HCT116 (cell line): ENCODE measurements around the gene CD63. TPM values are rescaled to one million over a fixed set of nuclear protein-coding genes. Genes with fewer than 3 reads are reported as not detected.

ENCODE experiments used
- ATAC-seq: fragments of 200-7000 bp; cut with Tn5 transposase; 2 replicates; pipeline ENCODE4 v1.9.1; 2020; ENCODE audit warnings: mild to moderate bottlenecking, moderate library complexity
- BruUV-seq: library from RNA; stranded (reverse); fragments of 400-500 nt; replicated peaks from 2 replicates; lab custom pipeline; 2021; lab: Mats Ljungman, UMichigan
- CTCF ChIA-PET: fragments of 300-600 bp; sonication (Branson Sonifier 250); formaldehyde crosslinking; loops from one replicate; lab custom pipeline; 2021; ENCODE audit warnings: antibody characterized with exemption; lab: Charles Lee
- POLR2A ChIA-PET: fragments of 300-600, 350-600 bp; sonication (Branson Sonifier 250); formaldehyde crosslinking; loops from one replicate; lab custom pipeline; 2021; ENCODE audit warnings: antibody characterized with exemption; lab: Charles Lee
- RAD21 ChIA-PET, 2 experiments: fragments of 300-600 bp; sonication (Branson Sonifier 250); formaldehyde crosslinking; loops; one replicate each; lab custom pipeline; 2023; ENCODE audit warnings: low total read pairs in 2 of 2; ENCODE audit not compliant: uncharacterized antibody in 2 of 2, unreplicated experiment in 2 of 2, low non-redundant PET in 1 of 2; lab: Charles Lee
- DNase-seq: peaks from one replicate; pipeline ENCODE4 v3.0.0-alpha.2; 2010; ENCODE audit warnings: low read depth, low spot score
- H2AFZ ChIP-seq: fragments of 200-600 bp; shearing (Covaris generic), sonication (generic); 2 replicates; pipeline ENCODE4 v1.6.1; 2017; ENCODE audit warnings: low read depth, mixed run types, mixed read lengths, antibody characterized with exemption, low read length; ENCODE audit not compliant: poor library complexity, severe bottlenecking
- H3K27ac ChIP-seq: 2 replicates; pipeline ENCODE4 v1.5.1; 2012; ENCODE audit warnings: low read depth, low read length
- H3K27me3 ChIP-seq: fragments of 200-600 bp; sonication (generic); 2 replicates; pipeline ENCODE4 v1.6.1; 2016; ENCODE audit warnings: mixed run types, low read length, mixed read lengths; ENCODE audit not compliant: insufficient read depth
- H3K36me3 ChIP-seq, 2 experiments: fragments of 200-500 bp in 1 of 2; fragments of 200-600 bp in 1 of 2; sonication (Bioruptor generic) in 1 of 2; sonication (generic) in 1 of 2; 2 replicates each; pipeline versions ENCODE4 v1.5.1 to v1.6.1; 2014 to 2016; ENCODE audit warnings: low read length in 2 of 2, inconsistent platforms in 1 of 2, mixed read lengths in 1 of 2, mixed run types in 1 of 2; ENCODE audit not compliant: insufficient read depth in 2 of 2, control insufficient read depth in 1 of 2
- H3K4me1 ChIP-seq, 2 experiments: fragments of 200-600 bp in 1 of 2; sonication (generic) in 1 of 2; 2 replicates each; pipeline versions ENCODE4 v1.5.1 to v1.6.1; 2012 to 2017; ENCODE audit warnings: low read length in 2 of 2, inconsistent platforms in 1 of 2, mild to moderate bottlenecking in 1 of 2, mixed read lengths in 1 of 2, mixed run types in 1 of 2, moderate library complexity in 1 of 2; ENCODE audit not compliant: insufficient read depth in 2 of 2, control insufficient read depth in 1 of 2
- H3K4me2 ChIP-seq: fragments of 200-600 bp; sonication (generic); 2 replicates; pipeline ENCODE4 v1.6.1; 2017; ENCODE audit warnings: mixed run types, low read length, mixed read lengths
- H3K4me3 ChIP-seq, 2 experiments: fragments of 200-600 bp in 1 of 2; sonication (generic) in 1 of 2; replicated peaks in 1 of 2; 2 replicates each; pipeline ENCODE4 v1.5.1; 2011 to 2016; ENCODE audit warnings: low read length in 2 of 2, control low read depth in 1 of 2, low read depth in 1 of 2, mild to moderate bottlenecking in 1 of 2, mixed read lengths in 1 of 2, mixed run types in 1 of 2
- H3K79me2 ChIP-seq: fragments of 200-600 bp; sonication (generic); 2 replicates; pipeline ENCODE4 v1.6.1; 2017; ENCODE audit warnings: mild to moderate bottlenecking, mixed run types, low read length, moderate library complexity, mixed read lengths; ENCODE audit not compliant: insufficient read depth
- H3K9ac ChIP-seq: fragments of 200-600 bp; sonication (generic); 2 replicates; pipeline ENCODE4 v1.6.1; 2016; ENCODE audit warnings: low read length, mixed read lengths
- H3K9me2 ChIP-seq: fragments of 200-600 bp; sonication (generic), shearing (Covaris generic); 2 replicates; pipeline ENCODE4 v1.6.1; 2017; ENCODE audit warnings: mixed run types, mild to moderate bottlenecking, moderate library complexity; ENCODE audit not compliant: insufficient read depth
- H3K9me3 ChIP-seq, 2 experiments: fragments of 200-500 bp in 1 of 2; fragments of 200-600 bp in 1 of 2; sonication (Bioruptor generic) in 1 of 2; sonication (generic) in 1 of 2; 2 replicates each; pipeline ENCODE4 v1.6.1; 2014 to 2017; ENCODE audit warnings: low read length in 2 of 2, mixed read lengths in 2 of 2, inconsistent platforms in 1 of 2, low read depth in 1 of 2, mild to moderate bottlenecking in 1 of 2, mixed run types in 1 of 2, moderate library complexity in 1 of 2; ENCODE audit not compliant: control insufficient read depth in 1 of 2, insufficient read depth in 1 of 2
- H4K20me1 ChIP-seq: fragments of 200-600 bp; sonication (generic), shearing (Covaris generic); 2 replicates; pipeline ENCODE4 v1.6.1; 2017; ENCODE audit warnings: mixed run types, mild to moderate bottlenecking, moderate library complexity; ENCODE audit not compliant: insufficient read depth
- CEBPB ChIP-seq: IDR thresholded peaks from 2 replicates; pipeline ENCODE4 v1.6.1; 2012; ENCODE audit warnings: low read depth
- EGR1 ChIP-seq: IDR thresholded peaks from 2 replicates; pipeline ENCODE4 v1.6.1; 2012; ENCODE audit warnings: low read depth
- EZH2phosphoT487 ChIP-seq: fragments of 200-600 bp; IDR thresholded peaks from 2 replicates; pipeline ENCODE4 v1.6.1; 2018; ENCODE audit warnings: antibody characterized with exemption, borderline replicate concordance
- FOSL1 ChIP-seq: IDR thresholded peaks from 2 replicates; pipeline ENCODE4 v1.6.1; 2012; ENCODE audit warnings: low read depth
- MAX ChIP-seq: IDR thresholded peaks from 2 replicates; pipeline ENCODE4 v1.6.1; 2012
- POLR2A ChIP-seq: IDR thresholded peaks from 2 replicates; pipeline ENCODE4 v1.7.0; 2011; ENCODE audit warnings: borderline replicate concordance; ENCODE audit not compliant: insufficient read depth, insufficient read length; ENCODE audit errors: extremely low read depth
- POLR2AphosphoS5 ChIP-seq: IDR thresholded peaks from 2 replicates; pipeline ENCODE4 v1.6.1; 2011; ENCODE audit warnings: mild to moderate bottlenecking, low read depth, low read length, moderate library complexity
- SRF ChIP-seq: IDR thresholded peaks from 2 replicates; pipeline ENCODE4 v1.6.1; 2012; ENCODE audit warnings: low read depth
- TCF7L2 ChIP-seq: IDR thresholded peaks from 2 replicates; pipeline ENCODE4 v1.7.0; 2011; ENCODE audit warnings: borderline replicate concordance, inconsistent platforms; ENCODE audit not compliant: insufficient read depth, insufficient read length; ENCODE audit errors: extremely low read depth
- intact Hi-C: fragments of 100-400 bp; cut with micrococcal nuclease; formaldehyde crosslinking; loops from 2 replicates; pipeline ENCODE4 v1.10.0; 2022
- total RNA-seq: library from RNA; stranded (reverse); gene quantifications from one replicate; pipeline ENCODE4 v1.2.1, GENCODE V29; 2021; ENCODE audit not compliant: unreplicated experiment
- TF ChIP-seq, protein P1 (sequence below), 3 experiments: fragments of 200-600 bp in 1 of 3; sonication (generic) in 1 of 3; IDR thresholded peaks in 2 of 3; conservative IDR thresholded peaks in 1 of 3; 2 replicates each; pipeline ENCODE4 v1.5.1; 2012 to 2017; ENCODE audit warnings: low read depth in 2 of 3, low read length in 2 of 3, antibody characterized with exemption in 1 of 3, borderline replicate concordance in 1 of 3, control low read depth in 1 of 3, mild to moderate bottlenecking in 1 of 3, mixed read lengths in 1 of 3, mixed run types in 1 of 3, moderate library complexity in 1 of 3; ENCODE audit not compliant: insufficient read depth in 1 of 3

Gene CD63
- total RNA-seq, 1 experiment from 2014 or later = 355 TPM

GRCh38 chr12:55726971-55727370, 1.8 kb downstream of the CD63 start:
- POLR2A ChIA-PET = no interaction called here
- CTCF ChIA-PET = no interaction called here
- RAD21 ChIA-PET = no interaction called here
- H3K79me2 ChIP-seq = peaks cover 22% of the 10 kb centered on the region
- H4K20me1 ChIP-seq = no peaks in the 10 kb centered on the region
- DNase-seq (no peak), ATAC-seq (no peak)
- H3K9me3 ChIP-seq = no peaks in the 10 kb centered on the region
- peaks cover 9 to 41% of the 10 kb centered on the region in 2 experiments; a peak in 3 of 4 replicates for H3K36me3 ChIP-seq
- H2AFZ ChIP-seq = no peak overlapping the region
- H3K9me2 ChIP-seq = no peaks in the 10 kb centered on the region
- H3K27me3 ChIP-seq = no peaks in the 10 kb centered on the region
- peak overlapping the region; percentile 88 to 96 for H3K4me3 ChIP-seq
- BruUV-seq = no TSS peak
- intact Hi-C loops = no loop called here
- H3K4me2 ChIP-seq = peak overlapping the region; percentile 95
- peak overlapping the region; percentile 93 for H3K9ac ChIP-seq
- TF ChIP-seq TCF7L2 (no peak), MAX (no peak), CEBPB (no peak), EGR1 (no peak), POLR2A (no peak), FOSL1 (no peak), POLR2AphosphoS5 (no peak), SRF (no peak), EZH2phosphoT487 (no peak)
- TF ChIP-seq, protein P1, sequence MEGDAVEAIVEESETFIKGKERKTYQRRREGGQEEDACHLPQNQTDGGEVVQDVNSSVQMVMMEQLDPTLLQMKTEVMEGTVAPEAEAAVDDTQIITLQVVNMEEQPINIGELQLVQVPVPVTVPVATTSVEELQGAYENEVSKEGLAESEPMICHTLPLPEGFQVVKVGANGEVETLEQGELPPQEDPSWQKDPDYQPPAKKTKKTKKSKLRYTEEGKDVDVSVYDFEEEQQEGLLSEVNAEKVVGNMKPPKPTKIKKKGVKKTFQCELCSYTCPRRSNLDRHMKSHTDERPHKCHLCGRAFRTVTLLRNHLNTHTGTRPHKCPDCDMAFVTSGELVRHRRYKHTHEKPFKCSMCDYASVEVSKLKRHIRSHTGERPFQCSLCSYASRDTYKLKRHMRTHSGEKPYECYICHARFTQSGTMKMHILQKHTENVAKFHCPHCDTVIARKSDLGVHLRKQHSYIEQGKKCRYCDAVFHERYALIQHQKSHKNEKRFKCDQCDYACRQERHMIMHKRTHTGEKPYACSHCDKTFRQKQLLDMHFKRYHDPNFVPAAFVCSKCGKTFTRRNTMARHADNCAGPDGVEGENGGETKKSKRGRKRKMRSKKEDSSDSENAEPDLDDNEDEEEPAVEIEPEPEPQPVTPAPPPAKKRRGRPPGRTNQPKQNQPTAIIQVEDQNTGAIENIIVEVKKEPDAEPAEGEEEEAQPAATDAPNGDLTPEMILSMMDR (IDR thresholded peaks at IDR 0.05 in 2 of 3, conservative IDR thresholded peaks at IDR 0.05 in 1 of 3; ENCODE audit: borderline replicate concordance in 1 of 3, insufficient read depth in 1 of 3, low read depth in 2 of 3, low read length in 2 of 3) = no peak
- TF ChIP-seq, all 23 proteins: peak for 0
- H3K27ac ChIP-seq = peak overlapping the region; percentile 94
- peaks cover 17 to 45% of the 10 kb centered on the region in 2 experiments for H3K4me1 ChIP-seq
